H4 (cell line): Measurements from ENCODE around the gene GIMD1. TPM values are rescaled to one million over a fixed set of nuclear protein-coding genes. Genes with fewer than 3 reads are reported as not detected.
"Not testable (repeated sequence)": the region's sequence is repeated elsewhere in the genome, so short reads cannot be mapped to it uniquely, and the experiment has no call there.

Experiments used
- DNase-seq: peaks from one replicate; pipeline ENCODE4 v3.0.0-alpha.2; 2015; ENCODE audit warnings: low spot score
- total RNA-seq: library from RNA; depleted of rRNA; stranded (reverse); fragments of >200 nt; shearing (Covaris generic); gene quantifications from 2 replicates; pipeline ENCODE4 v1.2.3, GENCODE V29; 2014

The GIMD1 gene
- total RNA-seq, 1 experiment from 2014 or later = not detected

- DNase-seq = no peak
These were observed 17.6 kb downstream of the GIMD1 start for GRCh38 chr4:106351016-106351415.

DNA sequence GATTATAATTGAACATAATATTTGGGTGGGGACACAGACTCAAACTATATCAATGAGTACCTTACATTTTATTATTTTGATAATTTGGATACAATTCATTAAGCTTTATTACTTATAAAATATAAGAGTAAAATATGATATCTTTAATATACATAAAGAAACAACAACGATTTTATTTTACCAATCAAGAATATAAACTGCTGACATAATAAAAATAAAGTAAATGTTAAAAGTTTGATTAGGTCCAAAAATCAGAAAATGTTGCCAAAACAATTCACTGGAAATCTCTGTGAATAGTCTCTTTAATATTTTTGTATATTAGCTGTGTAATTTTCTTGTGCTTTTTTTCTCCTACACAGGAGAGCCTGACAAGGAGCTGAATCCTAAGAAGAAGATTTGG lies 21.4 kb downstream of the GIMD1 start:
- DNase-seq = no peak

GRCh38 chr4:106344647-106344970 lies 24.0 kb downstream of the GIMD1 start:
- DNase-seq = no peak

DNA sequence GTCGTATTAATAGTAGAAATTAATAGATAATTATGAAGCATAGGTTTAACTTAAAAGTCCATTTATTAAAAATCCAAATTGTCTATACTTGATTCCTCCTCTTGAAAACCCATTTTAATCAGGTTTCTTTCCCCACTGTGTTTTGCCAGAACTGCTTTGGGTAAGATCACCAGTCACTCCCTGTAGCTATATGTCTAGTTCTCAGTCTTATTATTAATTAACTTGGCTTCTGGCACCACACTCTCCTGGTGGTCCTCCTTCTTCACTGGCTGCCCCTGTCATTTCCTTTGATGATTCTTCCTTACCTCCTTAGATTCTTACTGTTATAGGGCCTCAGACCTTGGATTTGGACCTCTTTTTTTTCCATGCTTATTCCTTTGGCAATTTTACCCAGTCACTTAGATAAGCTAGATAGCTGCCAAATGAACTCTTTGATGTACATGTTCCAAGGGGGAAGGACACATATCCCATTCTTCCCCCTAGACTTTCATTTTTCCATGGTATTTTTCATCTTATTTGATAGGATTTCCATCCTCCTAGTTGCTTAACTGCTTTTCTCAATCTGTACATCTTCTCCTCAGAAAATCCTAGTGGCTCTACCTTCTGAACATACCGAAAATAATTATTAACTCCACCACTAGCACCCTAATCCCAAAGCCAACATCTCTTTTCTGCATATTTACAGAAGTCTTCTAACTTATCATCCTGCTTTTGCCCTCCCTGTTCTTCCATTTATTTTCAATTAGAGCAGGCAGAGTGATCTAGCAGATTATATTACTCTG lies 24.5 kb downstream of the GIMD1 start:
- DNase-seq = no peak

DNA sequence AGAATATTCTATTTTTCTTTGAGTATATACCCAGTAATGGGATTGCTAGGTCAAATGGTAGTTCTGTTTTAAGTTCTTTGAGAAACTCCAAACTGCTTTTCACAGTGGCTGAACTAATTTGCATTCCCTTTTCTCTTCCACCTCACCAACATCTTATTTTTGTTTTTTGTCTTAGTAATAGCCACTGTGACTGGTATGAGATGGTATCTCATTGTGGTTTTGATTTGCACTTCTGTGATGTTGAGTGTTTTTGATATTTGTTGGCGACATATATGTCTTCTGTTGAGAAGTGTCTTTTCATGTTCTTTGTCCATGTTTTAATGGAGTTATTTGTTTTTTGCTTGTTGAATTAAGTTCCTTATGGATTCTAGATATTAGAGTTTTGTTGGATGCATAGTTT lies 27.8 kb downstream of the GIMD1 start:
- DNase-seq = no peak

DNA sequence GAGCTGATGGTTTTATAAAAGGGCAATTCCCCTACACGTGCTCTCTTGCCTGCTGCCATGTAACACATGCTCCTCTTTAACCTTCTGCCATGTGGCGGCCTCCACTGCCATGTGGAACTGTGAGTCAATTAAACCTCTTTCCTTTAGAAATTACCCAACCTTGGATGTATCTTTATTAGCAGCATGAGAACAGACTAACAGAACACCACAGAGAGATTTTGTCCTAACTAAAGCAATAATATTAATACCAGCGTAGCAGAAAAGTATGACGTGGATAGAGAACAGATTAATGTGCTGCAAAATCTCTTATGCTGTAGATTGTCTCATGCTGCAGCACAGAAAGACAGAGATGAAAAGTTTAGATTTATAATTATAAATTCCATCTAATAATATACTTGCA lies 29.1 kb downstream of the GIMD1 start:
- DNase-seq = no peak

DNA sequence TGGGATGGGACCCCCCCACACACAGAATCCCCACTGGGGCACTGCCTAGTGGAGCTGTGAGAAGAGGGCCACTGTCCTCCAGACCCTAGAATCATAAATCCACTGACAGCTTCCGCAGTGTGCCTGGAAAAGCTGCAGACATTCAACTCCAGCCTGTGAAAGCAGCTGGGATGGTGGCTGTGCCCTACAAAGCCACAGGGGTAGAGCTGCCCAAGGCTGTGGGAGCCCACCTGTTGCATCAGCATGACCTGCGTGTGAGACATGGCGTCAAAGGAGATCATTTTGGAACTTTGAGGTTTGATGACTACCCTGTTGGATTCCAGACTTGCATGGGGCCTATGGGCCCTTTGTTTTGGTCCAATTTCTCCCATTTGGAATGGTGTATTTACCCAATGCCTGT lies 29.9 kb downstream of the GIMD1 start:
- no peak for DNase-seq

DNA sequence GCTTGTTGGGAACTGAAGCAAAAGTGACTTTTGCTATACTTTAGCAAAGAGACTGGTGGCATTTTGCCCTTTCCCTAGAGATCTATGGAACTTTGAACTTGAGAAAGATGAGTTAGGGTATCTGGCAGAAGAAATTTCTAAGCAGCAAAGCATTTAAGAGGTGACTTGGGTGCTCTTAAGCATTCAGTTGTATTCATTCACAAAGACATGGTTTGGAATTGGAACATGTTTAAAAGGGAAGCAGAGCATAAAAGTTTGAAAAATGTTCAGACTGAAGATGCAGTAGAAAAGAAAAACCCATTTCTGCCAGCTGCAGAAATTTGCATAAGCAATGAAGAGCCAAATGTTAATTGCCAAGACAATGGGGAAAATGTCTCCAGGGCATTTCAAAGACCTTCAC lies 30.7 kb downstream of the GIMD1 start:
- DNase-seq = no peak

DNA sequence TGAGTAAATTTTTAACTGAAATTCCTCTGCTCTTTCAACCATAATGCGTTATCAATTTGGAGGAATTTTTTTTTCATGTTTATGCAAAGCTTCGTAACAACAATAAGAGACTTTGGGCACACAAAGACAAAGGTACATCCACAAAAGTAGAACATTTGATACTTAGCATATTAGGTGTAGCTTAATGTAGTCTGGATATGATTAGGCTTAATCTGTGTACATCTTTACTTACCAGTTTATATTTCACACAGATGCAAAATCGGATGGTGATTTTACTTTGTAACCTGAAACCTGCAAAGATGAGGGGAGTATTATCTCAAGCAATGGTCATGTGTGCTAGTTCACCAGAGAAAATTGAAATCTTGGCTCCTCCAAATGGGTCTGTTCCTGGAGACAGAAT lies 32.0 kb downstream of the GIMD1 start:
- DNase-seq = no peak

- DNase-seq = no peak
These were observed 33.7 kb downstream of the GIMD1 start for GRCh38 chr4:106334741-106335470.

DNA sequence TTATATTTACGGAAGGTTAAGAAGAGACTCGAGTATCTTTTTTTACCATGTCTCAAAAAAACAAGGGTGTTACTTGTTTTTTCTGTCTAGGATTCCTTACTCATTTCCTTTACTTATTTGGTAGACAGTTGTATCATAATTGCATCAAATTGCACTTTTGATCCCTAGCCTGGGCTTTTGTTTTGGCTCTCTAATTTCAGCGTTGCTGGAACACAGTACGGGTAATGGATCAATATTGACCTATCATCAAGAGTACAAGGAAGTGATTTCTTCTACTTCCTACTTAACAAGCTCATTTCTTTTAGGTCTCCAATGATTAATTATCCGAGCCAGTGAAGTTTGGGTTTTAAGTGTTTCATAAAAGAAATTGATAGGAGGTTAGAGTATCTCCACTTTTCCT lies 35.4 kb downstream of the GIMD1 start:
- no peak for DNase-seq

DNA sequence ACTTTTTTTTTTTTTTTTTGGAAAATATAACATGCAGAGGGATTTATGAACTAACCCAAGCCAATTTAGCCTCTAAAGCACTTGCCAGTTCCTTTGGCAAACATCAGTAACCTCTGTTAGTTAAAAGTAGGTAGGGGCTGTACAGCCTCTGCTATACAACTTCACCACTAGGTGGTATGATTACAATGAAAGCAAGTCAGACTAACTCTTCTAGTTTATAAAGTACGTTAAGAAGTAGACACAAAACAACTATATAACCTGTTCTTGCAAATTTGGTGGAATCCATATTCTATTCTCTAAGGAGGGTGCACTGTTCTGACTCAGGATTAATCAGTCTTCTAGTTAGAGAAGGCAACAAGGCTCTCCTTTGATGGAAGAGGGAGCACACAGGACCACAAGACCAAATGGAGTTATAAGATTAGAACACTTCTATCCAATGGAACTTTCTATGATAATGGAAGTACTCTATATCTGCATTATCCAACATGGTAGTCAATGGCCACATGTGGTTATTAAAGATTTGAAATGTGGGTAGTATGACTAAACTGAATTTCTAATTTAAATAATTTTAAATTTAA lies 39.4 kb downstream of the GIMD1 start:
- DNase-seq = peak; percentile 35

DNA sequence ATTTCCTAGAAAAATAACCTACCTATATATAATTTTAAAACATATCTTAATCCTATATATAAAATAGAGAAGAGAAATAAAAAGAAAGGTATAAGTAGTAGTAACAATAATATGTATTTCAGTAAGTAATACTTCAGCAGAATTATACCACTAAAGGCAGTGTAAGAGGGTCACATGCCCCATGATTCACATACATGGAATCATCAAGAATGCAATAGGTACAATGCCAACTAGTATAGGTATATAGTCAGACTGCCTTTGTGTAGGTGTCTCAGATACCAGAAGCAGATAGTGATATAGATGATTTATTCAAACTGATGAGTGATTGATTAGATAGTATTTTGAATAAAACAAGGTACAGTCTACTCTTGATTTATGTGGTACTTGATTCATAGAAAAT lies 42.8 kb downstream of the GIMD1 start:
- DNase-seq = no peak

GRCh38 chr4:106323119-106323518 lies 45.5 kb downstream of the GIMD1 start:
- DNase-seq = no peak

GRCh38 chr4:106321814-106322213 lies 46.8 kb downstream of the GIMD1 start:
- DNase-seq = not testable (repeated sequence)

DNA sequence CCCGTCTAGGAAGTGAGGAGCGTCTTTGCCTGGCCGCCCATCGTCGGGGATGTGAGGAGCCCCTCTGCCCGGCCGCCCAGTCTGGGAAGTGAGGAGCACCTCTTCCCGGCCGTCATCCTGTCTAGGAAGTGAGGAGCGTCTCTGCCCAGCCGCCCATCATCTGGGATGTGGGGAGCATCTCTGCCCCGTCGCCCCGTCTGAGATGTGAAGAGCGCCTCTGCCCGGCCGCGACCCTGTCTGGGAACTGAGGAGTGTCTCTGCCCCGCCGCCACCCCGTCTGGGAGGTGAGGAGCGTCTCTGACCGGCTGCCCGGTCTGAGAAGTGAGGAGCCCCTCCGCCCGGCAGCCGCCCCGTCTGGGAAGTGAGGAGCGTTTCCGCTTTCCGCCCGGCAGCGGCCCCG lies 47.4 kb downstream of the GIMD1 start:
- not testable (repeated sequence) for DNase-seq

DNA sequence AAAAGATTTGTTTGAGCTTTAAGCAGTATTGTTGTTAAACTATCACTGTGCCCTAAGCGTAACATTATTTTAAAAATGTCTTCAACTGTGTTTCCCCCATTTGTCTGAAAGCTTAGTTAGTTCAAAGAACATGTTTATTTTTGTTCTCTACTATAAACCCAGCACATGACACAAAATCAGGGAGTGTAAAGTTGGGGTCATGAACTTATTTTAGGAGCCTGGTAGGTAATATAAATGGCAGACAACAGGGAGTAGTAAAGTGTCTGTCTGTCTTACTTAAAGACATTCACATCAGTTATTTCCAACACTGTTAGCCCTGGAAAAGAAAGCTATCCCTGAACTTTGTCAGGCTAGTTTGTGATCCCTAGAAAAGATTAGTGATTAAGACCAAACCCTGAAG lies 48.3 kb downstream of the GIMD1 start:
- no peak for DNase-seq

DNA sequence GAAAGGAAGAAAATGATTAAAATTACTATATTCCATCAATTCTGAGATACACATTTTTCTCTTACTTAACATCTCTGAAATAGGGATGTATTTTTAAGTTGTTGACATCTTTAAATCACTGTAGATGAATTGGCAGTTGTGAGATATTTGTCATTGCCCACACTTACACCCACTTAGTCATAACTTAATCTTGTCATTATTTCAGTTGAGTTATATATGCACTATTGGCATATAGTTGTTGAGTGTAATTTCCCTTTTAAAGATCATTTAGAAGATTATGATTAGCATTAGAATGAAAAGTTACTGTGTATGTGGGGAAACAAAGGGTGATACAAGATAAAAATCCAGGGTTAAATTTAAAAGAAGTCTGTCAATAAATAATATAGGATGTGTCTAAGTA lies 50.1 kb downstream of the GIMD1 start:
- DNase-seq = no peak

- no peak for DNase-seq
These were observed 50.8 kb downstream of the GIMD1 start for GRCh38 chr4:106317815-106318214.

DNA sequence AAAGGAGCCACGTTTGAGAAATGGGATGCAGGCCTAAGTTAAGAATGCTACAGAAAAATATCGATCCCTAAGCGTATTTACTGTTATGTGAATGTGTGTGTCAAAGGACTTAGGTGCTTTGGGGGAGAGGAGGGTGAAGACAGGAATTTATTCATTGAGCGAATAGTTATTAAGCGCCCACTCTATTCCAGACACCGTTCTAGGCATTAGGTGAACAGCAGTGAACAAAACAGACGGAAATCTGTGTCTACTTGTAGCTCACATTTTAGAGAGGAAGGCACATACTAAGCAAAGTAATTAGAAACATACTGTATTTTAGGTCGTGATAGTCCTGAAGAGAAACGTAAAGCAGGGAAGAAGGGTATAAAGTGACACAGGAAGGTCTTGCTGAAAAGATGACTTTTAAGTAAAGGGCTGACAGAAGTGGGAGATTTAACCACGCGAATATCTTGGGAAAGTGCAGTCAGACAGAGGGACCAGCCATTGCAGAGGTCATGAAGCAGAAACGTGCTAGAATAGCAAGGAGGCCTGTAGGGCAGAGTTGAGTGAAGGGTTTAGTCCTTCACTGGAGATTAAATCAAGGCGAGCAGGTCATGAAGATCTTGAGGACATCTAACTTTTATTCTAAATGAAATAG lies 51.7 kb downstream of the GIMD1 start:
- DNase-seq = peak; percentile 2

DNA sequence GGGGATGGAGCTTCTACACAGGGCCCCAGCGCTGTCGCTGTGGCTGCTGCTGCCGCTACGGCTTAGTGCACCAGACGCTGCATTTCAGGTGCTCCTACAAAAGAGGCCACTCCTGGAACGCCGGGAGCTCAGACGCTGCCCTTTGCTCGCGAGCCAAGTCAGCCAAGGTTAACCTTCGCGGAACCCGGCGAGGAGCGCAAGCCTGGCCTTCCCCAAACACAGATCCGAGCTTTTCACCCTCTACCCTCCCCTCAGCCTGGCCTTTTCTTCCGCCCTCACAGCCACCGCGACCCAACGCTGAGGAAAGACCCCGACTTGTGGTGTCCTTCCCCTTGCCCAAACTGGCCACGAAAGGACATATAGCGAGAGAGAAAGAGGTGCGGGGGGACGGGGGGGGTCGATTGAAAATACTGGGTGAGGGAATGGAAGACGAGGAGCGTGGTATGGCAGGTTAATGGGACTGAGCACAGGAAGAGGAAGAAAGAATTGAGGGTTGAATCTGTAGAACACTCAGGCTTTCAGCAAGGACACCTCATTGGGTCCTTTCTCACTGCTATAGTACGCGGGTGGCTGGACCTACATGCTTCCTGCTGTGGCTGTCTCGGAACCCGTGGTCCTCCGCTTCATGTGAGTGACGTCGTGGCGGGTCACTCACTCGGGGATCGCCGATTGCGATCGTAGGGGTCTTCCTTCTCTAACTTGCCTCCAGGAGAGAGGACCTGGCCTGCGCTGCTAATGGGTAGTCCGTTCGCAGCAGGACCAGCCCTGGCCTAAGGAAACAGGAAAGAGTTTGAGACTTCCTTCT lies 52.4 kb downstream of the GIMD1 start, which contains the start of the genes AIMP1 and TBCK:
Gene AIMP1, plus strand, starts transcription at position 583 of the 805 bp plus-strand sequence. CDS start 8,460 bp downstream, outside the sequence.
Gene TBCK, minus strand, starts transcription at position 242 of the 805 bp plus-strand sequence. CDS start 7,249 bp downstream, outside the sequence.
- DNase-seq = peak; percentile 87
